Hepatocyte (in vitro differentiated cells): ENCODE data around the gene POP5.
"Not testable (repeated sequence)": the region's sequence is repeated elsewhere in the genome, so short reads cannot be mapped to it uniquely, and the experiment has no call there.

Experiments
- EZH2 ChIP-seq: fragments of 200-600 bp; sonication (generic); IDR thresholded peaks from 2 replicates; pipeline ENCODE4 v1.6.1; 2016; ENCODE audit warnings: antibody characterized with exemption, mild to moderate bottlenecking, borderline replicate concordance
- EZH2phosphoT487 ChIP-seq: fragments of 200-600 bp; sonication (generic); IDR thresholded peaks from one replicate; pipeline ENCODE4 v1.6.1; 2018; ENCODE audit warnings: antibody characterized with exemption, mild to moderate bottlenecking, low read depth, moderate library complexity; ENCODE audit not compliant: unreplicated experiment, severe bottlenecking
- TF ChIP-seq, protein P1 (sequence below): fragments of 200-600 bp; sonication (generic); IDR thresholded peaks from 2 replicates; pipeline ENCODE4 v1.5.1; 2016; ENCODE audit warnings: antibody characterized with exemption, mild to moderate bottlenecking; ENCODE audit not compliant: poor library complexity

DNA sequence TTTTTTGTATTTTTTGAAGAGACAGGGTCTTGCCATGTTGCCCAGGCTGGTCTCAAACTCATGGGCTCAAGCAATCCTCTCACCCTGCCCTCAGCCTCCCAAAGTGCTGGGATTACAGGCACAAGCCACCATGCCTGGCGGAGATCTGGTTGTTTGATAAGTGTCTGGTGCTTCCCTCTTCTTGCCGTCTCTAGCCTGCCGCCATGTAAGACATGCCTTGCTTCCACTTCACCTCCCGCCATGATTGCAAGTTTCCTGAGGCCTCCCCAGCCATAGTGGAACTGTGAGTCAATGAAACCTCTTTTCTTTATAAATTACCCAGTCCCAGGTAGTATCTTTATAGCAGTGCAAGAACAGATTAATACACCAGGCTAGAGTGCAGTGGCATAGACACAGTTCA, 36.6 kb upstream of the POP5 start:
- TF ChIP-seq, protein P1, sequence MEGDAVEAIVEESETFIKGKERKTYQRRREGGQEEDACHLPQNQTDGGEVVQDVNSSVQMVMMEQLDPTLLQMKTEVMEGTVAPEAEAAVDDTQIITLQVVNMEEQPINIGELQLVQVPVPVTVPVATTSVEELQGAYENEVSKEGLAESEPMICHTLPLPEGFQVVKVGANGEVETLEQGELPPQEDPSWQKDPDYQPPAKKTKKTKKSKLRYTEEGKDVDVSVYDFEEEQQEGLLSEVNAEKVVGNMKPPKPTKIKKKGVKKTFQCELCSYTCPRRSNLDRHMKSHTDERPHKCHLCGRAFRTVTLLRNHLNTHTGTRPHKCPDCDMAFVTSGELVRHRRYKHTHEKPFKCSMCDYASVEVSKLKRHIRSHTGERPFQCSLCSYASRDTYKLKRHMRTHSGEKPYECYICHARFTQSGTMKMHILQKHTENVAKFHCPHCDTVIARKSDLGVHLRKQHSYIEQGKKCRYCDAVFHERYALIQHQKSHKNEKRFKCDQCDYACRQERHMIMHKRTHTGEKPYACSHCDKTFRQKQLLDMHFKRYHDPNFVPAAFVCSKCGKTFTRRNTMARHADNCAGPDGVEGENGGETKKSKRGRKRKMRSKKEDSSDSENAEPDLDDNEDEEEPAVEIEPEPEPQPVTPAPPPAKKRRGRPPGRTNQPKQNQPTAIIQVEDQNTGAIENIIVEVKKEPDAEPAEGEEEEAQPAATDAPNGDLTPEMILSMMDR: not testable (repeated sequence)
- not testable (repeated sequence) for TF ChIP-seq EZH2, EZH2phosphoT487
